Endothelial cell of hepatic sinusoid (primary cell): ENCODE data around the gene SLC43A2.
"Not testable (repeated sequence)": the region's sequence is repeated elsewhere in the genome, so short reads cannot be mapped to it uniquely, and the experiment has no call there.

ENCODE experiments used
- in situ Hi-C: cut with HindIII; loops from 2 replicates; pipeline ENCODE4 v1.10.0; 2017; ENCODE audit warnings: low sequenced_read_pairs

SLC43A2 gene

DNA sequence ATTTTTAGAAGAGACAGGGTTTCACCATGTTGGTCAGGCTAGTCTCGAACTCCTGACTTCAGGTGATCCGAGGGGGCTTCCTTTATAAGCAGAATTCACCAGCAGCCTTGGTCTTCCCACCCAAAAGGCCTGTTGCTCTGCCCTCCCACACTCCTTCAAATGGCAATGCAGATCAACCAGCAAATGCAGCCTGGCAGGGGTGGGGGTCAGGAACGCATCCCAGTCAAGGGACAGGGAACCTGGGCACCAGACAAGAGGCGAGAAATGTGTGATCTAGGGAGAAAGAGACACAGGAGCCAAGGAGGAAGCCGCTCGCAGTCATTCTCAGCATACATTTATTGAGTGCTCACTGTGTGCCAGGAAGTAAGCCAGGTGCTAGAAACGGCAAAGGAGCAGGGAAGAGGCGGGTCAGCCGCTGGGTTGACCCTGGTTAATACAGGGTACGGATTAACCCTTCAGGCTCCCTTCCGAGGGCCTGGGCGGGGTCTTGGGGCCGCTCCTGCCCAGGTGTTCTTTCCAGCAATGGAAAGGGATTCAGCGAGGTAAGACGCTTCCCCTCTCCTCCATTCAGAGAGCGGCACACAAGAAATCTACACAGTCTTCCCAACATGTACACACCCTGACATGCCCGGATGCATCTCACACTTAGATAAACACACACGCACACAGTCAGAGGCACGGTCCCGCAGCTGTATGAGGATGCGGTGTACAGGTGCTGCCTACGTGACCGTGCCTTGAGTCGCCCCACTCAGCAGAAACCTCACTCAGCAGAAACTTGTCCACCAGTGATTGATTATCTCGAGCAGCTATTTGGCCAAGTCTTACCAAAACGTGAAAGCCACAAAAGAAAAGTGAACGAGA is 59.5 kb downstream of the SLC43A2 start:
- in situ Hi-C loops: no loop called here

DNA sequence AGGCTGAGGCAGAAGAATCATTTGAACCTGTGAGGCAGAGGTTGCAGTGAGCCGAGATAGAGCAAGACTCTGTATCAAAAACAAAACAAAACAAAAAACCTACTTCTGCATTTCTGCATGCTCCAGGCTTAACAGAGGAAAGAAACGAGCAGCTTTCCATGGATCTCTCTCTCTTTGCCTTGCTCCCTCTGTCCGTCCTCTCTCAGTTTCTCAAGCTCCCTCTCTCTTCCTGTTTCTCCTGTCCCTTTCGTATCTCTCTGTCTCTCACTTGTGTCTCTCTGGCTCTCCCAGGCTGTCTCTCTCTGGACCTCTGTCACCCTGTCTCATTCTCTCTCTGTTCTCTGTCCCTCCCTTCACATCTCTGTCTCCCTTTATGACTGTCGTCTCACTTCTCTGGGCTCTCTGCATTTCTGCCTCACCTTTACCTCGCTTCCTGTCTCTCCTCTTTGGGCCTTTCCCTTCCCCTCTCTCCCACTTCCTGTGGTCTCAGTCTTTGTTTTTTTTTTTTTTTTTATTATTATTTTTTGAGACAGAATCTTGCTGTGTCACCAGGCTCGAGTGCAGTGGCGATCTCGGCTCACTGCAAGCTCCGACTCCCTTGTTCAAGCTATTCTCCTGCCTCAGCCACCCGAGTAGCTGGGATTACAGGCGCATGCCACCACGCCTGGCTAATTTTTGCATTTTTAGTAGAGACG is 62.0 kb downstream of the SLC43A2 start:
- in situ Hi-C loops: no loop called here

DNA sequence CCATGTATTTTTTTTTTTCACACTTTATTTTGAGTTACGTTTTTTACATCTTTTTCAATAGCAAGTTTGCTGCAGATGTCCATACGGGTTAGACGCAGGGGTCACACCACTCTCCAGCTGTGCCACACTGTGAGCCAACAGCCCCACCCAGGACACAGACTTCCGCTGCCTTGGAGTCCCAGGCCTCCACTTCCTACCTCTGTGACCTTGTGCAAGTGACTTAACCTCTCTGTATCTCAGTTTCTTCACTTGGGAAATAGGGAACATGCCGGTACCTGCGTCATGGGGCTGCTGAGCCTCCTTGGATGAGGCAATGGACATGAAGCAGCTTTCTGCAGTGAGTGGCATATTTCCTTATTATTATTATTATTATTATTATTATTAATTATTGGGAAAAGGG is 62.8 kb downstream of the SLC43A2 start:
- in situ Hi-C loops: no loop called here

DNA sequence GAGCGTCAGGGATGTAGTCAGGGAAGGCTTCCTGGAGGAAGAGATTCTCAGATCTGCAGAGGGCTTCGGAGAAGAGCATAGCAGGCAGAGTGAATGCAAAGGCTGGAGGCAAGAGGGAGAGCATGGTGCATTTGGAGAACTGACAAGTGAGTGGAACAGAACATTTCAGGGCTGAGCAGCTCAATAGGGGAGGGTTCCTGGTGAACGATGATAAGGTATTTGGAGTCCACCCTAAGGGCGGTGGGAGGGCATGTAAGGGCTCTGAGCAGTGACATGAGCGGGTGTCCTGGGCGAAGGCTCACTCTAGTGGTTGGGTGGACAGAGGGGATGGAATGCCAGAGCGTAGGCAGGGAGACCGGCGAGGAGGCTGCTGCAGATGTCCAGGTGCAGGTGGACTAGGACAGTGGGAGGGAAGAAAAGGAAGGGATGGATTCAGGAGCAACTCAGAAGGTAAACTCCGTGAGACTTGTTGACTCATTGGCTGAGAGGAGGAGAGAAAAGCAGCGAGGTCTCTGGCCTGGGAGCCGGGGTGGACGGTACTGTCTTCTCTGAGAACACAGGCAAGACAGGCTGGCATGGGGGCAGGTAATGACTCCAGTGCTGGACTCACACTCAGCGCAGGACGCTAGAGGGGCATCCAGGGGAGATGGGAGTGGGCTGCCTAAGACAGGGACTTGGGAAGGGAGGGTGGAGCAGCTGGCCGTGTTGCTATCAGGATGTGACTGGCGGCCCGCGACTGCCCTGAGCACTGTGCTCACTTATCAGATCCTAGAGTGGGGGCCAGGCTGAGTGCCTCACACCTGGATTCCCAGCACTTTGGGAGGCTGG is 64.6 kb downstream of the SLC43A2 start:
- in situ Hi-C loops: no loop called here

DNA sequence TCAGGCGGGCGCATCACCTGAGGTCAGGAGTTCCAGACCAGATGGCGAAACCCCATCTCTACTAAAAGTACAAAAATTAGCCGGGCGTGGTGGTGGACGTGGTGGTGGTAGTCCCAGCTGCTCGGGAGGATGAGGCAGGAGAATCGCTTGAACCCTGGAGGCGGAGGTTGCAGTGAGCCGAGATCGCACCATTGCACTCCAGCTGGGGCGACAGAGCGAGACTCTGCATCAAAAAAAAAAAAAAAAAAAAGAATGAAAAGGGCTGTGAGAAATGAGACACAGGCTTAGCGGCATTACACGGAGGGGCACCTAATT is 65.2 kb downstream of the SLC43A2 start:
- in situ Hi-C loops: not testable (repeated sequence)

DNA sequence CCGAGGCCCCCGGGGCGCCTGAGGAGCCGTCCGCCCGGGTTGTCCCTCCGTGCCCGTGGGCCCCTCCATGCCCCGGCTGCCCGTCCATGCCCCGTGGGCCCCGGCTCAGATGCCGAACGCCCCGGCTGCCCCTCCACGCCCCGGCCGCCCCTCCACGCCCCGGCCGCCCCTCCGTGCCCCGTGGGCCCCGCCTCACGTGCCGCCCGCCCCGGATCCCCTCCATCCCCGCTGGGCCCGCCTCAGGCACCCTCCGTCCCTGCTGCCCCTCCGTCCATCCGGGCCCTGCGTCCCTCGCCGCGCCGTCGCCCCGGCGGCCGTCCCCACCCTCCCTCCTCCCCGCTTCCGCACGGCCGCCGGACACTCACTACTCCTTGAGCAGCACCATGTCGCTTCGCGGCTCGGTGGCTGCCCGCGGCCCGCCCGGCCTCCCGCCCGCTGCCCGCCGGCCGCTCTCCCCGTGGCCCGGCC is 66.4 kb downstream of the SLC43A2 start:
- in situ Hi-C loops: no loop called here

DNA sequence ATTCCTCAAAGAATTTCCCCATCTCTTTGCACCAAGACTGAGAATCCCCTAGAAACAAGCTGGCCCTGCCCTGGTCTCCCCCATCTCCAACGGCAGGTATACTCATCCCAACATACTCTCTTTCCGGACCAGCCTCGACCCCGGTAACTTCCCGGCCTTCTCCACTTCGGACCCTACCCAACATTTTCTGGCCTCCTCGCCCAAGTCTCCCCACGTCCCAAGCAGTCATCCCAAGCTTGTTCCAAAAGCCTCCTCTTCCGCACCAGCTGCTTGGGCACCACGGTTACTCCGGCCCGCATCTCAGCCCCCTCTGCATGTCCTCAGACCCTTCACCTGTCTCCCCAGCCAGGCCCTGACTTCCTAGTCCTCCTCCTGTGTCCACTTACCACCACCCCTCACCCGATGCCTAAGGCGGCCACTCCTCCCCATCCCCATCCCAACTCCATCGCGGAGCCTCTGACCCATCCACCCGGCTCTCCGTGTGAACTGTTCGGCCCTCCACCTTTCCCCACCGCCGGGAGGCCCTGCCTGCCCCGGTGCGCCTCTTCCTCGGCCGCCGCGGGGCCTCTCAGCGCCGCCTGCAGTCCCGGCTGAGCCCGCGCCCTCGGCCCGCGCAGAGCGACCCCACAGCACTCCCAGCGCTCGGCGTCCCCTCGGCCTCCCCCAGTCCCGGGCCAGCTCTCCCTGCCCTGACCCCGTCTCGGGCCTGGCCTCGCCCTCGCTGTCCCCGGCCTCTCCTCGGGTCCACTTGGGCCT is 67.0 kb downstream of the SLC43A2 start:
- in situ Hi-C loops: no loop called here

DNA sequence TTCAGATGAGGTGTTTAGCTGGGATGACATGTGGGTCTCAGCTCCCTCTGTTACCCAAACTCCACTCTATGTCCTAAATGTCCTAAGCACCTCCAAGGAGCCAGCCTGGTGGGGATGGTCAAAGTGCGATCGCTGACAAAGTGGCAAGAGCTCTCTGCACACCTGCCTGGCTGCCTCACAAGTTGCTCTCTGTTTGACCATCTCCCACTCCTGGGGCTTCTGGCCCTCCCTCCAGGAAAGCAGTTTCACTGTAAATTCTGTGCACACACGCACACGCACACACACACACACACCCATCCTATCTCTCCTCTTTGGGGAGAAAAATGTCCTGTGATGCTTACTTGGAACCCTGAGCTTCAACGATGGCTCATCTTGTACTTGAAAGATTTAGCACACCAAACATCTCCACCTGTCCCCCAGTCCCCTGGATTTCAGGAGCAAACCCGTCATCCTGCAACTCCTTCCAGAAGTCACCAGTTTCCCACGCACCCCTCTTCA is 67.7 kb downstream of the SLC43A2 start:
- in situ Hi-C loops: no loop called here

DNA sequence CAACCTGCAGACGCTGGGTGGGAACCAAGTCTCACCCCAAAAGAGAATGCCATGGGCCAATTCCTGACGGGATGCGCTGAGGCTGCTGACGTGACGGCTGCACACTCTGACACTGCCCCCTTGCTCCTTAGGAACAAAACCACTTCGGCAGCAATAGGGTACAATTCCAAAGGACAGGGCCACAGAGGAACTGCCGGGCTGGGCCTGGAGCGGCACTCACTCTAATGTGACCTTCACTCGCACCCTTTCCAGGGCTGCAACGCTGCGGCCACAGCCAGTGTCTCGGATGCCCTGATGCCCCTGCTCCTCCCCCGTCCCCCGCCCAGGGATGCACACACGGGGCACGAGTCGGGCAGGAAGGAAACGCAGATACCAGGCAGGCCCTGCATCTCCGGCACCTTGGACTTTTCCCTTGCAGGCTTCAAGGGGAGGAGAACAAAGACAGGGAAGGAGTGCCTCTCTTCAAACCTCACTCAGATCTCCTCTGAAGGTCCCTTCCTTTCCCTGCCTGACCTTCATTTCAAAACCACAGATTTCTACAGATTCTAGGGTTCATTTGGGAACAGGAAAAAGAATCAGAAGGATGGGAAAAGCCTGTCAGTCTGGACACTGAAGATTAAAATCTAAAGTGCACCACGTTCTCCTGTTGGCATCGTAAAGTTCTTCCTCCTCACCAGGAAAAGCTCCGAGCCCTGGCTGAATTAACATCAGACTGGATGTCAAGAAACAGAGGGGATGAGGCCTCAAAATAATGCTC is 68.4 kb downstream of the SLC43A2 start:
- in situ Hi-C loops: no loop called here

DNA sequence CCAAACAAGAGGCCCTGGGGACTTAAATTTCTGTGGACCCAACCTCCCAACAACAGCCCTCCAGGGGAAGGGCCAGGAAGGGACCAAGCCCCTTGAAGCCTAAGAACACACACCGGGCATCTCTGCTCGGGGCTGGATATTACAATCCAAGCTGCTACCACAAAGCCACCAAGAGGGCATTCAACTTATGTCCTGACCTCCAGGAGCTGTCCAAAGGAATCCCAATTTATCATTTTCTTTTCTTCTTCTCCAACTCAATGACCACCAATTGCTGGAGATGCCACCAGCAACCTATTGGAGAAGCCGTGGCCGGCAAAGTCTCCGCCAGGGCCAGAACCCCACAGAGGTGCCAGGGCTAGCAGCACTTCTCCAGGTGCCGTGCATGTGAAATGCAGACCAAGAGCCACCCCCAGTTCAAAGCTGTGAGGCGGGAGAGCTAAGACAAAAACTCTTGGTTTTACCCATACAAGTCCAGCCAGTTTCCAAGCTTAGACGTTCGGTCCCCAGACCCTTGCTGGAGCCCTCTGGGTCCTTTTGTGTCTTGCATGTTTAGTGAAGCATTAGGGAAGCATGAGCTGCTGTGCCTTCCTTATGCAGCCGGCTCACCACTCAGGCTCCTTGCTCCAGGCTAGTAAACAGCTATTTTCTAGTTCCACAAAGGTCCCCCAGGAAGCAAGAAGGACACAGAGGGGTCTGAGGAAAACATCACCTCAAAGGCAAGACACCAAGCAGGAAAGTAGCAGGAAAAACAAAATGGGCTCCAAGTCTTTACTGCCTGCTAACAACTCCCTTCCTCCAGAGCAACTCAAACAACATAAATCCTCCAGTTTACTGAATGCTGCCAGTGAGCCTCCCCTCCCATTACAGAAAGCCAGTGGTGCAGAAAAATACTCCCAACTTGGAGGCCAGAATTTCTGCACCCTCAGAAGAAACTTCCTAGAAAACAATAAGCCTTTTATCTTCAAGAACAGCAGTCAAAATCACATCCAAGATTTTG is 69.3 kb downstream of the SLC43A2 start:
- in situ Hi-C loops: no loop called here

DNA sequence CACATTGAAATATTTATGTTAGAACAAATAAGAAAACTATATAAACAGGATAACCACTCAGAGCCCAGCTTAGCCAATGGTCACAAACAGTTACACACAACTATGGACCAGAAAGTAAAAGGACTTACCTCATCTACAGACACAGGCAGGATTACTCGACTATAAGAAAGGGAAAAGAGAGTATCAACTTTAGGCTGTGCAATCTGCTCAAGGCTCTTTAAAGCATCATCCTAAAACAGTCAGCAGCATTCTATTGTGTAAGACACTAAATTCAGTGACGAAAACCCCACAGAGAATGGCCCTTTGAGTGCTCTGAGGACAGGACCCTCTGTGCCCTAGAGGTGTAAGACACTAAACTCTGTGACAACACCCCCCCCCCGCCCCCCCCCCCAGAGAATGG is 70.2 kb downstream of the SLC43A2 start:
- in situ Hi-C loops: no loop called here

DNA sequence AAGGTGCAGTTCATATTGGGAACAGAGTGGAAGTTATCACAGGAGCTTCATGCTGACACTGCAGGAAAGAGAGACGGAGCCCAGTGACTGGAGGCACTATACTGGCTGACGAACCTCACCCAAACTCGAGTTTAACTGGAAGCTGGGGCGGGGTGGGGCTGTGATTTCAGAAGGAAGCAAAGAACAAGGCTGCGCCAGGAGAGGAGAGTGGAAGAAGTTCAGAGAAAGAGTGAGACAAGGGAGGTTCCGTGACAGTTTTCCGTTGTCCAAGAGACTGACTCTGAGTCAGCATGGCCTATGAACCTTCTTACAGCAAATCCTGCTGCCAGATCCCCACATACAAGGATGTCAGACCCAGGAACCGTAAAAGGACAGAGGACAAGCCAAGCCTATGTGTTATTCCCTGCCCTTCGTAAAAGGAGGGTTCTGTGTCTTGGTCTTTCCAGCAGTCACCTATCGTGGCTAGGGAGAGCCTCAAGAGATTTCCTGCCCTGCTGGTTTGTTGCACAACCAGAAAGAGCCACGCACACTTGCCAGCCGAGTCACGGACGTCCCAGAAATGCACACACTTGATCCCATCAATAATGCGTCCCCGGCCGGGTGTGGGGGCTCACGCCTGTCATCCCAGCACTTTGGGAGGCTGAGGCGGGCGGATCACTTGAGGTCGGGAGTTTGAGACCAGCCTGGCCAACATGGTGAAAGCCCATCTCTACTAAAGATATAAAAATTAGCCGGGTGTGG is 71.1 kb downstream of the SLC43A2 start:
- in situ Hi-C loops: no loop called here

DNA sequence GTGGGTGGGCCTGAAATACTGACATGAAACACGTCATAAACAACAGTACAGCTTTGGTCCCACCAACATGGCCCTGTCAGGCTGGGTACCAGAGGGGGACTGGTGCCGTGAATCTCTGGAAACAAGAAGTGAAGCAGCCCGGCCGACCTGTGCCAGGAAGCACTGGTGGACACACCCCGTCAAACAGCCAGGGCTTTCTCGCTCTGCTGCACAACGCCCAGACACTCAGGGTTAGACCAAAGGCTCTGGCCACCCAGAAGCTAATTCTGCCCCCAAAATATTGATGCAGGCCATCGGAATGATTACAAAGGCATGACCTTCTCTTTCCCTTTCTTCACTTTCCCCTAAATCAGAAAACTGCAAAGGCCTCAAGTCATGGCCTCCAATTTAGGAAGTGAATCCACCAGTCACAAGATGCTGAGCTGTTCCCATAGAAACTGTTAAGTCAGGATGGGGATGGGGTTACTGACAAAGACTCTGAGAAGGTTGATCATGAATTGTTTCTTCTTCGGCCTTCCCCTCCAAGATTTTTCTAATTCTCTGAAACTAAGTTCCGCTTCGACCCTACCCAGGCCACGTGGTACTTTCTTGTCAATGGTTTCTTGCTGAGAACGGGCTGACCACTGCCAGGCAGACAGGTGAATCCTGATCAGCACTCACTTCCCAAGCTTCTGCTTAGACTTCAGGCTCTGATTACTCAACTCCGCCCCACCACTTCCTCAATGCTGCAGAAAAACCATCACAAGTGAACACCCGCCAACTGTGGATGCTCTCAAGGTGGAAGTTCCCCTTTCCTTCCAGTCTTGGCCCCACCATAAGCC is 72.8 kb downstream of the SLC43A2 start:
- in situ Hi-C loops: no loop called here

DNA sequence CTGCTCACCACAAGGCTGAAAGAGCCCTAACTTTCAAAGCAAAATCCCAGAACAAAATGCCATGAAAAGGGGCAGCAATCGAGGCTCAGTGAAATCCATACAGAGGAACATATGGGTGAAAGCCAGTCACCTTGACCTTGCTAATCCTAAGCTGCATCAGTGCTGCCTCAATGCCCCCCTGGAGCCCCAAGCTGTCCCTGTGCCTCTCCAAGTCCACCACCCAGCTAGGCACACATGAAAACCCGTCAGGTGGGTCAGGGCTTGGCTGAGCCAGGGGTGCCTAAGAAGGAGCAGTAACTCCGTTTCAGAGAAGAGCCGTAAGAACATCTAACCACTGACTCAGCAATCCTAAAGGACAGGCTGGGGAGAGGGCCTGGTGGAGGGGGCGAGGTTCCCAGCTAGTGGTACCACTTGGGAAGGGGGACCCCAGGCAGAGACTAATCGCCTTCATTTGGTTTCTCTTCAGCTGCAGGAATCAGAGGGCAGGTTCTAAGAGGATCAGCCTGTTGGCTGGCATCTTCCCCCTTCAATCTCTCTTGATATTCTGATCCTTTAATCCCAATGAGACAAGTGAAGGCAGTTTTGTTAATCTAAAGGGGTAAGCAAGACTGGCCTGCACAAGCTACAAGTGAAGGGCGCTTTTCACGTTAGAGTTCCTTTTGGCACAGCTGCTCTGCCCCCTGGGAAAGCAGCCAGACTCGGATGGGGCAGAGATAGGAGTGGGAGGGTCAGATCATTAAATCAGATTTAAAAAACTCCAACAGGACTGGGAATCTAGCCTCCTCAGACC is 73.7 kb downstream of the SLC43A2 start:
- in situ Hi-C loops: loop anchor here (5.0 kb wide), 1 partner anchor 298 kb away; no protein-coding TSS in a partner anchor

DNA sequence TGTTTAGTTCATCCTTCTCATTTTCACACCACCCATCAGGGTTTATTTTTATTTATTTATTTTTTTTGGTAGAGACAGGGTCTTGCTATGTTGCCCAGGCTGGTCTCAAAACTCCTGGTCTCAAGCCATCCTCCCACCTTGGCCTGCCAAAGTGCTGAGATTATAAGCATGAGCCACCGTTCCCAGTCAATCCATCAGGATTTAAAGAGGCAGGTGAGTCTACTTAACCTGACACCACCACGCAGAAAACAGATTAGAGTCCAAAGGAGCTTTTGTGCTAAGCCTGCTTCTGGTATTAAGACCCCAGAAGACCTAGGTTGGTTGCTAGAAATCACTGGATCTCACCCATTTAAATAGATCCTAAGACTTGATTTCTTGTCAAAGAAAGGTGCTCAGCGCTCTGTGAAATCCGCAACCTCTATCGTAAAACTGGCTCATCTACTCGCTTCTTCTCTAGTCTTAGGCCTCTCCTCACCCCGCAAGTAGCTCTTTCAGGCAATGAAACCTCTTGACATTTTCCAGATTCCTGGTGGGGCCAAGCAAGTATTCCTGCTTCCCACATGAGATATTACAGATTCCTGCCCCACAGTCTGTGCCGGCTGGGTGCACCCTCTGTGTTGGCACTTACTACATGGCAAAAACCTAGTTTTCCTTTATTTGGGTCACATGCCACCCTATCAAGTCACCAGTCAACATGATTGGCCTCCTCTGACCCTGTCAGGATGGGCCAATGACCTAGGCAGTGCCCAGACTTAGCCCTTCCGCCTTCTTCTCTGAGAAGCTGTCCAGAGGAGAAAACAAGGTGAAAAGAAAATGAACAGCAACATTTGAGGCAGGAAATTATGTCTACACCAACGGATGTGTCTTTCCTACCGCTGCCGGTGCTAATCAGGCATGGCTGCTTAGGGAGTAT is 75.0 kb downstream of the SLC43A2 start:
- in situ Hi-C loops: loop anchor here (5.0 kb wide), 1 partner anchor 296 kb away; no protein-coding TSS in a partner anchor
